ENCODE results near the gene IL17RB. TPM values are rescaled to one million over a fixed set of nuclear protein-coding genes. Genes with fewer than 3 reads are reported as not detected.

IL17RB gene, protein sequence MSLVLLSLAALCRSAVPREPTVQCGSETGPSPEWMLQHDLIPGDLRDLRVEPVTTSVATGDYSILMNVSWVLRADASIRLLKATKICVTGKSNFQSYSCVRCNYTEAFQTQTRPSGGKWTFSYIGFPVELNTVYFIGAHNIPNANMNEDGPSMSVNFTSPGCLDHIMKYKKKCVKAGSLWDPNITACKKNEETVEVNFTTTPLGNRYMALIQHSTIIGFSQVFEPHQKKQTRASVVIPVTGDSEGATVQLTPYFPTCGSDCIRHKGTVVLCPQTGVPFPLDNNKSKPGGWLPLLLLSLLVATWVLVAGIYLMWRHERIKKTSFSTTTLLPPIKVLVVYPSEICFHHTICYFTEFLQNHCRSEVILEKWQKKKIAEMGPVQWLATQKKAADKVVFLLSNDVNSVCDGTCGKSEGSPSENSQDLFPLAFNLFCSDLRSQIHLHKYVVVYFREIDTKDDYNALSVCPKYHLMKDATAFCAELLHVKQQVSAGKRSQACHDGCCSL
- total RNA-seq: under 0.01 TPM in 1 of 2 replicates, not detected in the other

DNA sequence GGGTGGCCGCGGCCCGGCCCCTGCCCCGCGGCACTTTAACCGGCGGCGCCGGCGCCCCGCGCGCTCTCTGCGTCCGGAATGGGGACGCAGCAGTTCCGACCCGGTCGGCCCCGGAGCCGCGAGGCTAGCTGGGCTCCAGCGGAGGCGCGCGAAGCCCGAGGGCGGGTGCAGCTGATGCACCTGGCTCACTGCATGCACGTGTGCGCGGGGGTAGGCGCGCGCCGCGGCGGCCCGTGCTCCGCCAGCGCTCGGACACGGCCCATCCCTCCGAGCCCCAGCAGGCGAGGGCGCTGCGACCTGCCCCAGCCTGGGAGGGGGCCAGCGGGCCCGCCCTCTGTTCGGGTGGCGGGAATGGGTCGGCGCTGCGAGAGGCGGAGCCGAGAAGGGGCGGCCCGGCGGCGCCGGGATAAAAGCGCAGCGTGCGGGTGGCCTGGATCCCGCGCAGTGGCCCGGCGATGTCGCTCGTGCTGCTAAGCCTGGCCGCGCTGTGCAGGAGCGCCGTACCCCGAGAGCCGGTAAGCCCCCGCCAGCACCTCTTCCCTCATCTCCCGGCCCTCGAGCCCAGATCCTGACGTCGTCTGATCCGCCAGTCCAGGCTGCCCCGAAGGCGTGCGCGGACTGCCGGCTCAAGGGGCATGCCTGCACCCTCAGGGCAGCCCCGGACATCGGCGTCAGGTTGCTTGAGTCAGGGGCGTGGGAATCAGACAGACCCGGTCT, at the start of gene IL17RB, which contains the start of gene CHDH:
Gene IL17RB (plus strand): TSS at position 435 of the 717 bp plus-strand sequence. CDS start 21 bp downstream, at position 456.
Gene CHDH (minus strand): TSS at position 286 of the 717 bp plus-strand sequence. CDS start 22,411 bp downstream, outside the sequence.

DNA sequence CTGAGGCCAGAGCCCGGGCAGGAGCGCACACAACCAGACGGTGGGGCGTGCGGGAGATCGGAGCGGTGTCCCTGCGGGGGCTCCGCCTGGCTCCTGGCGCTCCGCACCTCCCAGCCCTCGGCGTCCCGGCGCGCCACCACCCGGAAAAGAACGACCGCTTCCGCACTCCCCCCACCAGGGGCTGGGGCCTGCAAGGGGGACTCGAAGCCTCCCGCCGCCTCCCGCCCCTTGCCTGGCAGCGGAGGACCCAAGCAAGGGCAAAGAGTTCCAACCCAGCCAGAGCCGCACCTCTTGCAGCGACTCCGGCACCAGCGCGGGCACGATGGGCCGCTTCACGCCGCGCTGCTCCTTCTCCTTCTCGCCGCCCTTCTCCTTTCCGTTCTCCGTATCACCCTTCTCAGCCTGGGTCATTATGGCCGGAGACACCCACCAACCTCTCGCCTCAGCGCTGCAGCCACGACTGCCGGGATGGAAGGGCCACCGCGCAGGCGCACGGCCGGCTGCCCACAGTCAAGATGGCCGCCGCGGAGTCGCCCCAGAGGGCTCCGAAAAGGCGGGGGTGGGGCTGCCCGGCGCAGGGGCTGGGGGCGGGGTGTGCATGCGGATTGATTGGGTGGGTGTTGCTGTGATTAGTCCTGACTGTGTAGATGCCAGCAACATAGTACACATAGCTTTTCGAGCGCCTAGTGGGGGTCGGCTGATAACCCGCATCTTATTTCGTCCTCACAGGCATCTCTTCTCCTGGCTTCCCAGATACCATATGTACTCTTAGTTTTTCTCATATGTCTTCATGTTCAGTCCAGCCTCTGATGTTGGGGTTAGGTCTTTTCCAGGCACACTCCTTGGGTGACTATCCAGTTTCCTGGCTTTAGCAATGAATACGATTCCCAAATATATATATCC, 35.6 kb downstream of the IL17RB start, which contains the start of gene ACTR8:
Gene ACTR8 (minus strand): TSS at position 462 of the 903 bp plus-strand sequence. CDS start 51 bp downstream, at position 411.

DNA sequence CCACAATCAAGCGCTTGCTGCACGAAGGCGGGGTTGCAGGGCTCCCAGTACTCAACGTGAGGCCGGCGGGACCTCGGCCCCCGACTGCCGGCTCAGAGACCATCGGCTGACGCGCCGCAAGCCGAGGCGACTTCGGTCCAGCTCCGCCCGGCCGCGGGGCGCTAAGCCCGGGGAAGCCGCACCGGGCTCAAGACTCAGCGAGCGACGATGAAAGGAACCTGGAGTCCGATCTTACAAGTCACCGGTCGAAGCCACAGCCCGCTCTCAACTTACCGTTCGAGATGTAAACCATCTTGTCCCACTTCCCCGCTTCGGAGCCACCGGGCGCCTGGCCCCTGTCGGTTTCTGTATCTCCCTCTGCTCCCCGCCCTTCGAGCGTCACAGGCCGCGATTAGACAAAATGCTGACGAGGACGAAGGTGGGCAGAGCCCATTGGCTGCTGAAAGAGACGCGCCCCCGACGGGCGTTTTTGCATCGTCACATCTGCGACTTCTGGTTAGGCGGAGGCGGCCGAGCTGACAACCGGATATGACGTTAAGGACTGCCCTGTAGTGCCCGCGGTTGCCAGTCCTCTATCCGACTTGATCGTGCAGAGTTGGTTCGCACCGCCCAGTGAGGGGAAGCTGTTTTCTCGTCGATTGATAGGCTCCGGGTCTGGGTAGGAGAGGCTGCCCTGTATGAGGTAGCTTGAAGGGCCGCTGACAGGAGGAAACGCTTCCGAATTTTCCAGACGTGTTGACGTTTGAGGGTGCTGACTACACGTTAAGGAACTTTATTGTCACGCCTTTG, 45.3 kb downstream of the IL17RB start, which contains the start of gene SELENOK:
Gene SELENOK (minus strand): TSS at position 363 of the 789 bp plus-strand sequence.

Other genes starting within 250 kb of the IL17RB start
- gene CHDH, start 149 bp upstream of the IL17RB start, total RNA-seq: under 0.01 TPM in 1 of 2 replicates, not detected in the other
- gene ACTR8, start 35.6 kb downstream of the IL17RB start, total RNA-seq: 29.7 and 38.1 TPM in 2 replicates
- gene SELENOK, start 45.3 kb downstream of the IL17RB start, total RNA-seq: 27.2 and 38.9 TPM in 2 replicates